Right lobe of liver (tissue), 6 donors: ENCODE measurements around the gene ATG101. TPM values are rescaled to one million over a fixed set of nuclear protein-coding genes. Genes with fewer than 3 reads are reported as not detected.
A peak's percentile ranks its signal among the peaks of the same experiment; 100 is the strongest.

Experiments used
- ATAC-seq, 4 donors: fragments of 200-7000 bp; cut with Tn5 transposase; one replicate each; pipeline ENCODE4 v1.9.1; 2020; ENCODE audit warnings: mild to moderate bottlenecking in 4 of 4, moderate library complexity in 4 of 4
- DNase-seq, 3 donors: peaks; one replicate each; pipeline ENCODE4 v3.0.0-alpha.2; 2020
- H3K27ac ChIP-seq, 3 donors: fragments of 200-600 bp; one replicate each; pipeline ENCODE4 v1.8.0; 2022
- H3K27me3 ChIP-seq, 2 donors: fragments of 200-600 bp; one replicate each; pipeline ENCODE4 v1.8.0; 2022
- H3K36me3 ChIP-seq, 4 donors: fragments of 200-600 bp; sonication (generic) in 1 of 4; one replicate each; pipeline versions ENCODE4 v1.5.1 to v1.8.0; 2017 to 2022; ENCODE audit warnings: control low read depth in 1 of 4
- H3K4me1 ChIP-seq, 4 donors: fragments of 200-600 bp; sonication (generic) in 1 of 4; one replicate each; pipeline versions ENCODE4 v1.5.1 to v1.8.0; 2017 to 2022; ENCODE audit warnings: control low read depth in 1 of 4
- H3K4me3 ChIP-seq, 3 donors: fragments of 200-600 bp; one replicate each; pipeline ENCODE4 v1.8.0; 2022
- H3K9me3 ChIP-seq, 4 donors: fragments of 200-600 bp; sonication (generic) in 1 of 4; one replicate each; pipeline versions ENCODE4 v1.5.1 to v1.8.0; 2017 to 2022; ENCODE audit warnings: control low read depth in 1 of 4
- CTCF ChIP-seq, 4 donors: fragments of 200-600 bp in 3 of 4; fragments of 450-650 bp in 1 of 4; IDR thresholded peaks; one replicate each; pipeline versions ENCODE4 v1.5.1 to v1.8.0; 2016 to 2022; ENCODE audit warnings: antibody characterized with exemption in 4 of 4, mild to moderate bottlenecking in 2 of 4
- POLR2A ChIP-seq: fragments of 450-650 bp; IDR thresholded peaks from one replicate; pipeline ENCODE4 v1.6.1; 2017; ENCODE audit warnings: antibody characterized with exemption, mild to moderate bottlenecking
- WGBS: methylation state at CpG from one replicate; pipeline ENCODE4 v1.1.6; 2018; ENCODE audit warnings: low coverage, low lambda C conversion rate; ENCODE audit not compliant: insufficient coverage; ENCODE audit errors: missing lambda C conversion rate; 5-methylcytosine and 5-hydroxymethylcytosine counted together
- intact Hi-C, 2 donors: fragments of 100-400 bp; cut with DNase I; formaldehyde crosslinking; loops; one replicate each; pipeline versions ENCODE4 v1.11.2 to v1.14.1; 2022
- total RNA-seq, 6 experiments: library from RNA; depleted of rRNA in 2 of 6; stranded (reverse); fragments of >200 nt in 2 of 6; fragmentation: NEBNext Ultra II Directional in 3 of 6; extraction: Animal tissue kit (Norgen Biotek cat#: 25700) in 3 of 6; gene quantifications; one replicate each; pipeline versions ENCODE4 v1.1.0 to v1.2.4, GENCODE V29; 2016 to 2023
- donor health status: DM: no; HTN: yes; CAD: no.
- donor health status: DM: no; HTN: no; CAD: no.
- donor health status: DM: no; HTN: no; CAD: no.
- donor health status: DM: no; HTN: yes; CAD: no.
- donor health status: DM: no; HTN: yes; CAD: no.

Gene ATG101
- total RNA-seq, 6 experiments from 2014 or later: 17.4 to 29.7 (median 21.0) TPM

GRCh38 chr12:52091061-52091460, 21.3 kb downstream of the ATG101 start:
- intact Hi-C loops: no loop called here
- TF ChIP-seq POLR2A (no peak), CTCF (IDR thresholded peaks at IDR 0.05) (no peak)
- 64% methylated on average over 3 of the region's 3 CpGs for WGBS

DNA sequence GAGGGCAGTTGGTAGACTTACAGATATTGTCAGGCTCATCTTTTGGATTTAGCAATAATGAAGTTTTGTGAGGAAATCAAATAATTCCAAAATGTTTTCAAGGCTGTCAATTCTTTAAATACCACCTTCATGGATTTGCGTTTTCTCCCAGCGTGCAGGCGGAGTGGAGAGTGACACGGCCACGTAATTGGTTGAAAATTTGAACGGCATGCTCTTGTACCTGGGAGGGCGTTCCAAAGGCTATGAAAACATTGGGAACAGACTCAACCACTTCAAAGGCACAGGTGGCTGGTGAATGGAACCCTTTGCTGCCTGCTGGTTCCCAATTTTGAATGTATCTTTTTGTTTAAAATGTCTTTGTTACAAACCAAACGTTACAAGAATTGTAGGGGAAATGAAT, 22.1 kb downstream of the ATG101 start:
- intact Hi-C loops: no loop called here
- DNase-seq (no peak), ATAC-seq (peak in 1 of 4 donors; percentile 17)
- Histone ChIP-seq H3K36me3 (no peaks in the 10 kb centered on the region), H3K9me3 (no peaks in the 10 kb centered on the region), H3K4me1 (peaks cover 0 to 20% (median 7%) of the 10 kb centered on the region in 4 donors), H3K27me3 (no peaks in the 10 kb centered on the region), H3K4me3 (no peak overlapping the region), H3K27ac (no peak overlapping the region)
- WGBS: 58% methylated on average over 8 of the region's 8 CpGs
- TF ChIP-seq CTCF (IDR thresholded peaks at IDR 0.05): no peak
- no peak for TF ChIP-seq POLR2A

More at GRCh38 chr12:52091061-52091460, 21.3 kb downstream of the ATG101 start:
- peaks cover 0 to 20% (median 7%) of the 10 kb centered on the region in 4 donors for H3K4me1 ChIP-seq
- H3K4me3 ChIP-seq: no peak overlapping the region
- DNase-seq (no peak), ATAC-seq (no peak)
- H3K27me3 ChIP-seq: no peaks in the 10 kb centered on the region
- H3K36me3 ChIP-seq: no peaks in the 10 kb centered on the region
- no peaks in the 10 kb centered on the region for H3K9me3 ChIP-seq
- no peak overlapping the region for H3K27ac ChIP-seq

DNA sequence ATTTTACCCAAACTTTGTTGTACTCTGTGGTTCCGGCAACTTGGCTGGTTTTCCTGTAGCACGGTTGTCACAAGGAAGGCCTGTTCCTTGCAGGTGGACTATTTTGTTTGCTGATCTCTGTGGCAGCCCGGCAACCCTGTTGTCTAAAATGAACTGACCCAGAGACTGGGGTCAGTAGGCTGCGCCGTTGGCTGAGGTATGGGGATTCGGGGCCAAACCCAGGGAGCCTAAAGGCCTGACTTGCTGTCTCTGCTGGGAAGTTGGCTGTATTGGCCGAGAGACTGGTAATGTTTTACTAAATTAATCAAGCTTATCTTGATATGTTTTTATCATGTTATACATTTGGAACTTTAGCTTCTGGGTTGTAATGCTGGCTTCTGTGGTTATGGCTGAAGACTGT, 23.6 kb downstream of the ATG101 start:
- peak; percentile 82 to 95 (median 93) for DNase-seq
- Histone ChIP-seq H3K27ac (peak overlapping the region in 2 of 3 donors; percentile 81 to 83), H3K27me3 (no peaks in the 10 kb centered on the region), H3K4me3 (peak overlapping the region in 2 of 3 donors; percentile 20 to 31), H3K36me3 (no peaks in the 10 kb centered on the region), H3K4me1 (peaks cover 0 to 20% (median 7%) of the 10 kb centered on the region in 4 donors), H3K9me3 (no peaks in the 10 kb centered on the region)
- 17% methylated on average over 7 of the region's 7 CpGs for WGBS
- intact Hi-C loops: no loop called here
- TF ChIP-seq CTCF (IDR thresholded peaks at IDR 0.05): no peak
- TF ChIP-seq POLR2A: no peak
- peak; percentile 98 to 99 (median 99) for ATAC-seq

DNA sequence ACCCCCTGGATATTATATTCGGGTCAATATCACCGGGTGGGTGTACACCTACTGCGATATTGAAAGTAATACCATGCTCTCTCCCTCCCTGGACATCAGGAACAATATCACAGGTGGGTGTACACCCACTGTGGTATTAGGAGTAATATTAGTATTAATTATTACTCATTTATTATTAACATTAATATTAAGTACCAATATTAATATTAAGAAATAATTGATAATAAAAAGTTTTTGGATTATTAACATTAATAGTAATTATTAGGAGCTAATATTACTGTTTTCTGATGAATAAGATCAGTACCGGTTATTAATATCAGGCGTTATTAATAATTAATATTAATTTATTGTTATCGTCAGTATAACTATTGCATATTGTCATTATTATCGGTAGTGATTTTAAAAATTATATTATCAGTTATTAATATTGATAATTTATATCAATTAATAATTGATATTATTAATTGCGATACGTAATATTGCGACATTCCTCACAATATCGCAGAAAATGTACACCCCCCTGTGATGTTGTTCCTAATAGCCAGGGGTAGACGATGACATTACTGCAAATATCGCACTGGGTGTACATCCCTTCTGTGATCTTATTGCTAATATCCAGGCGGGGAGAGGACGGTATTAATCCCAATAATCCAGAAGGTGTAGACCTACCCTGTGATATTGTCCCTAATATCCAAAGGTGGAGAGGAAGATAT, 26.7 kb downstream of the ATG101 start:
- TF ChIP-seq POLR2A (no peak), CTCF (IDR thresholded peaks at IDR 0.05) (no peak)
- intact Hi-C loops: no loop called here
- no peaks in the 10 kb centered on the region for H3K36me3 ChIP-seq
- no peak overlapping the region for H3K27ac ChIP-seq
- 81% methylated on average over 15 of the region's 15 CpGs for WGBS
- H3K4me3 ChIP-seq: no peak overlapping the region
- peaks cover 0 to 20% (median 7%) of the 10 kb centered on the region in 4 donors for H3K4me1 ChIP-seq
- no peaks in the 10 kb centered on the region for H3K27me3 ChIP-seq
- ATAC-seq (no peak), DNase-seq (no peak)
- no peaks in the 10 kb centered on the region for H3K9me3 ChIP-seq
